Right lobe of liver (tissue), 4 donors: Measurements from ENCODE around the gene LONP2.

Experiments
- CTCF ChIP-seq, 4 donors: fragments of 200-600 bp in 3 of 4; fragments of 450-650 bp in 1 of 4; IDR thresholded peaks; one replicate each; pipeline versions ENCODE4 v1.5.1 to v1.8.0; 2016 to 2022; ENCODE audit warnings: antibody characterized with exemption in 4 of 4, mild to moderate bottlenecking in 2 of 4
- POLR2A ChIP-seq: fragments of 450-650 bp; IDR thresholded peaks from one replicate; pipeline ENCODE4 v1.6.1; 2017; ENCODE audit warnings: antibody characterized with exemption, mild to moderate bottlenecking
- donor health status: DM: no; HTN: no; CAD: no.
- donor health status: DM: no; HTN: no; CAD: no.
- donor health status: DM: no; HTN: yes; CAD: no.

GRCh38 chr16:48300391-48300856 lies 56.3 kb downstream of the LONP2 start:
- TF ChIP-seq CTCF (IDR thresholded peaks at IDR 0.05) (no peak), POLR2A (no peak)
